GM12878 (cell line): ENCODE results near the gene EIF2B5. TPM values are rescaled to one million over a fixed set of nuclear protein-coding genes. Genes with fewer than 3 reads are reported as not detected.

Source experiments
- BCL11A ChIP-seq: IDR thresholded peaks from 2 replicates; pipeline ENCODE4 v1.6.1; 2011; ENCODE audit warnings: low read depth, low read length
- BRCA1 ChIP-seq: IDR thresholded peaks from 2 replicates; pipeline ENCODE4 v1.6.1; 2011; ENCODE audit warnings: low read depth, low read length, improper control_type of control experiment
- CHD2 ChIP-seq: IDR thresholded peaks from 2 replicates; pipeline ENCODE4 v1.6.1; 2011; ENCODE audit warnings: low read depth, low read length, improper control_type of control experiment, borderline replicate concordance
- CTCF ChIP-seq, 3 experiments: IDR thresholded peaks in 2 of 3; conservative IDR thresholded peaks in 1 of 3; 2 replicates each; pipeline ENCODE4 v1.5.1; 2011; ENCODE audit warnings: low read depth in 3 of 3, low read length in 3 of 3, mild to moderate bottlenecking in 3 of 3, control low read depth in 2 of 3, moderate library complexity in 2 of 3, inconsistent platforms in 1 of 3, mixed read lengths in 1 of 3; ENCODE audit not compliant: control insufficient read depth in 2 of 3, insufficient read depth in 1 of 3; ENCODE audit errors: extremely low read depth in 1 of 3
- EED ChIP-seq: sonication (generic); IDR thresholded peaks from 2 replicates; pipeline ENCODE4 v1.6.1; 2016; ENCODE audit warnings: antibody characterized with exemption, low read depth
- EZH2 ChIP-seq: IDR thresholded peaks from 2 replicates; pipeline ENCODE4 v1.6.1; 2012; ENCODE audit warnings: low read depth, mild to moderate bottlenecking, control low read depth, inconsistent platforms, low read length, borderline replicate concordance; ENCODE audit not compliant: control insufficient read depth
- FOXM1 ChIP-seq: IDR thresholded peaks from 2 replicates; pipeline ENCODE4 v1.6.1; 2012; ENCODE audit warnings: low read depth, mild to moderate bottlenecking, inconsistent platforms, low read length, moderate library complexity
- GABPA ChIP-seq: IDR thresholded peaks from 2 replicates; pipeline ENCODE4 v1.6.1; 2014; ENCODE audit warnings: antibody characterized with exemption, low read depth, mild to moderate bottlenecking, inconsistent platforms
- HDGF ChIP-seq: fragments of 450-650 bp; IDR thresholded peaks from 2 replicates; pipeline ENCODE4 v1.6.1; 2016; ENCODE audit warnings: antibody characterized with exemption
- HSF1 ChIP-seq: fragments of 150-350 bp; IDR thresholded peaks from 2 replicates; pipeline ENCODE4 v1.6.1; 2014; ENCODE audit warnings: mild to moderate bottlenecking, low read depth, low read length
- IRF5 ChIP-seq: fragments of 450-650 bp; IDR thresholded peaks from 2 replicates; pipeline ENCODE4 v1.6.1; 2017; ENCODE audit warnings: borderline replicate concordance
- KAT2A ChIP-seq: conservative IDR thresholded peaks from 2 replicates; pipeline ENCODE4 v1.6.1; 2011; ENCODE audit warnings: low read depth, low read length; ENCODE audit not compliant: control insufficient read depth
- LARP7 ChIP-seq: fragments of 450-650 bp; IDR thresholded peaks from 2 replicates; pipeline ENCODE4 v1.6.1; 2017; ENCODE audit warnings: mild to moderate bottlenecking
- MTA3 ChIP-seq: IDR thresholded peaks from 2 replicates; pipeline ENCODE4 v1.6.1; 2012; ENCODE audit warnings: low read length, inconsistent platforms, borderline replicate concordance
- NBN ChIP-seq: fragments of 450-650 bp; IDR thresholded peaks from 2 replicates; pipeline ENCODE4 v1.6.1; 2016
- NFIC ChIP-seq: IDR thresholded peaks from 2 replicates; pipeline ENCODE4 v1.6.1; 2012; ENCODE audit warnings: low read depth, mild to moderate bottlenecking, inconsistent platforms, low read length, moderate library complexity
- PML ChIP-seq: IDR thresholded peaks from 2 replicates; pipeline ENCODE4 v1.6.1; 2012; ENCODE audit warnings: low read length, inconsistent platforms
- POLR2AphosphoS5 ChIP-seq: IDR thresholded peaks from 2 replicates; pipeline ENCODE4 v1.6.1; 2011; ENCODE audit warnings: mild to moderate bottlenecking, low read length, inconsistent platforms
- RB1 ChIP-seq: fragments of 450-650 bp; formaldehyde crosslinking; IDR thresholded peaks from 2 replicates; pipeline ENCODE4 v1.6.1; 2017; ENCODE audit warnings: mild to moderate bottlenecking, borderline replicate concordance
- STAT3 ChIP-seq: IDR thresholded peaks from 2 replicates; pipeline ENCODE4 v1.6.1; 2011; ENCODE audit warnings: low read depth, low read length, improper control_type of control experiment
- YBX1 ChIP-seq: fragments of 450-650 bp; IDR thresholded peaks from 2 replicates; pipeline ENCODE4 v1.6.1; 2016; ENCODE audit warnings: antibody characterized with exemption
- ZNF384 ChIP-seq: IDR thresholded peaks from 2 replicates; pipeline ENCODE4 v1.6.1; 2012; ENCODE audit warnings: low read depth, mild to moderate bottlenecking, low read length, improper control_type of control experiment, borderline replicate concordance
- ZNF622 ChIP-seq: fragments of 450-650 bp; IDR thresholded peaks from 2 replicates; pipeline ENCODE4 v1.6.1; 2017; ENCODE audit warnings: mild to moderate bottlenecking, inconsistent platforms
- polyA plus RNA-seq, 11 experiments: library from polyadenylated mRNA; depleted of rRNA in 4 of 11; unstranded in 6 of 11; stranded (reverse) in 5 of 11; fragments of >200 nt; fragmentation: Nextera tagmentation in 4 of 11; fragmentation: Illumina TruSeq in 1 of 11; extraction: Ambion mirVana in 4 of 11; extraction: Trizol in 1 of 11; gene quantifications; 1 replicate in 1 of 11; 2 replicates in 10 of 11; pipeline versions ENCODE4 v1.2.1 to v1.2.3, GENCODE V29; 2011 to 2016; ENCODE audit warnings: inconsistent platforms in 2 of 11, missing spikeins in 2 of 11, low read depth in 1 of 11
- total RNA-seq, 4 experiments: library from RNA; depleted of rRNA in 3 of 4; stranded (reverse); fragments of >200 nt in 3 of 4; fragmentation: Illumina TruSeq in 1 of 4; extraction: Trizol in 1 of 4; gene quantifications; 2 replicates each; pipeline versions ENCODE4 v1.2.1 to v1.2.3, GENCODE V29; 2013 to 2021

EIF2B5 gene
- total and polyA plus RNA-seq, 10 of the 15 experiments (the other 5 are each of a cell fraction or from before 2014, with no cell fraction given) = 13.7 to 82.7 (median 52.2) TPM

- TF ChIP-seq HSF1 (no peak), CHD2 (peak; percentile 69; the same call in 1 of the 2 replicates), FOXM1 (no peak), ZNF384 (no peak), PML (peak; percentile 88), BCL11A (peak; percentile 45; the same call in 1 of the 2 replicates), HDGF (0 out of 2 replicates have a peak, but pooled peaks have one; percentile 33), POLR2AphosphoS5 (peak; percentile 91), IRF5 (no peak), ZNF622 (no peak), BRCA1 (no peak), LARP7 (peak; percentile 82; the same call in 1 of the 2 replicates), RB1 (no peak; the same call in 1 of the 2 replicates), NBN (peak; percentile 71), YBX1 (no peak), EED (peak; percentile 80), STAT3 (0 out of 2 replicates have a peak, but pooled peaks have one; percentile 70), KAT2A (no peak), MTA3 (0 out of 2 replicates have a peak, but pooled peaks have one; percentile 37), NFIC (no peak), CTCF (IDR thresholded peaks at IDR 0.05 in 2 of 3, conservative IDR thresholded peaks at IDR 0.05 in 1 of 3; ENCODE audit: control insufficient read depth in 2 of 3, extremely low read depth in 1 of 3, insufficient read depth in 1 of 3, low read depth in 3 of 3, low read length in 3 of 3) (peak; percentile 25 to 36 (median 35); a peak in 4 of 6 replicates), GABPA (peak; percentile 83), EZH2 (no peak)
Measured at GRCh38 chr3:184135149-184135910, at the start of gene EIF2B5 (continued).
